ENCODE measurements around the gene JMJD8. TPM values are rescaled to one million over a fixed set of nuclear protein-coding genes. Genes with fewer than 3 reads are reported as not detected.

The JMJD8 gene
- total and polyA plus RNA-seq, 7 experiments from 2014 or later, result 26.8 to 62.1 (median 43.2) TPM

DNA sequence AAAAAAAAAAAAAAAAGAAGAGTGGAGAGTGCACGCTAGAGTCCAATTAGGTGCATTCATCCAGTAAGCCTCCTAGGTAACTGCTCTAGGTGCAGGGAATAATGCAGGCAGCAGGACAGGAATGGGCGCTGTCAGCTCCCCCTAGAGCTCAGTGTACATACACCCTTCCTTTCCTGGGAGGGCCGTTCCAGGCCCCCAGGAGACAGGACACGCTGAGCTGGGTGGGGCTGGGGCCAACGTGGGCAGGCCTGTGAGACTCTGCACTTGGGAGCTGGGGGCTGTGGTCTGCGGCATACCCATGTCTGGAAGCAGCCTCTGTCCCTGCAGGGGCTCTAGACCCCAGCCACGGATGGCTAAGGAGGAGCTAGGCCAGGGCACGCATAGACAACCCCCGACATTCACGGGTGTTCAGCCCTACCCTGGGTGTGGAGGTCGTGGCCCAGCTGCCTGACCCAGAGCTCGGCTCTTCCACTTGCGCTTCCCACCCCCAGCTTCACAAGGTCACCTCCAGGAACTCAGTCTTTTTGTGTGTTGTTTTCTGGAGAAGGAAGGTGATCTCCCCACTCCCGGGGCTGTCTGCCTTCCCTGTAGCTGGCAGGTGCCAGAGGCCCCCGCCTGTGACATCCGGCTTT lies 35.8 kb upstream of the JMJD8 start:
- Histone ChIP-seq H3K4me3 (ENCODE audit: low read length) (peak overlapping the region; percentile 62), H3K27me3 (ENCODE audit: control insufficient read depth in 2 of 2, insufficient read depth in 2 of 2, low read length in 2 of 2) (no peaks in the 10 kb centered on the region), H3K9me3 (ENCODE audit: control insufficient read depth in 2 of 3, low read length in 3 of 3) (no peaks in the 10 kb centered on the region), H3K36me3 (ENCODE audit: control insufficient read depth in 2 of 3, insufficient read depth in 3 of 3, low read length in 3 of 3) (no peaks in the 10 kb centered on the region), H3K4me1 (ENCODE audit: control insufficient read depth in 2 of 2, insufficient read depth in 2 of 2, low read length in 2 of 2) (peaks cover 17 to 25% of the 10 kb centered on the region in 2 donors), H3K27ac (ENCODE audit: low read depth, low read length) (peak overlapping the region; percentile 60)
- Mint-ChIP-seq H3K36me3 (no peaks in the 10 kb centered on the region), H3K4me1 (peaks cover 0 to 30% (median 17%) of the 10 kb centered on the region in 7 donors), H3K27me3 (peaks cover 0 to 18% (median 0%) of the 10 kb centered on the region in 5 donors), H3K27ac (peak overlapping the region in 7 of 9 donors; percentile 33 to 67 (median 53)), H3K4me3 (peak overlapping the region; percentile 72 to 92 (median 82)), H3K9me3 (no peaks in the 10 kb centered on the region)
- CTCF ChIA-PET, result interaction anchor here (0.6 to 1.5 kb wide), 4 partner anchors 9 to 65 kb away, joined by 3 to 4 read pairs (median 3); no protein-coding TSS in a partner anchor
- ATAC-seq, result no peak
- intact Hi-C loops (cut with micrococcal nuclease), result loop anchor here in 1 of 2 donors (10.0 kb wide), 1 partner anchor 255 kb away; the partner anchor contains the start of gene LMF1
- DNase-seq, result no peak
- POLR2A ChIA-PET, result interaction anchor here (0.6 to 2.2 kb wide), 11 partner anchors 9 to 1542 kb away, joined by 3 to 11 read pairs (median 3); partner anchors contain the start of genes CIAO3 and STUB1

DNA sequence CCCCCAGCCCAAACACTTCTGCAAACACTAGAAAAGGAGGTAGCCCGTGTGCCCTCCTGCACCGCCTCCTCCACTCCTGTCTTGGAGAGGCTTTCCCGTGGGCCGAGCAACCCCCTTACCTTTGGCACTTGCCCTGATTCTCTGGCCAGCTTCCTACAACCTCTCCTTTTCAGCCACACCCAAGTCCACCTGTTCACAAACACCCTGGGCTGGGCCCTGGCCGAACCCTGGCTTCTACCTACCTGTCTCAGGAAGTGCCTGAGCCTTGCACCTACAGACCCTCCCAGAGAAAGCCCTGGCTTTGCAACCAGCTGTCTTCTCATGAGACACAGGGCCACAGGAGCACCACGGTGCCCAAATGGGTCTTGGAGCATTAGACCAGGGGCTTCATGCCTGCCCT lies 34.8 kb upstream of the JMJD8 start:
- Mint-ChIP-seq H3K9me3 (no peaks in the 10 kb centered on the region), H3K4me3 (peak overlapping the region in 9 of 10 donors; percentile 27 to 87 (median 51)), H3K36me3 (no peaks in the 10 kb centered on the region), H3K27ac (peak overlapping the region in 4 of 9 donors; percentile 5 to 74 (median 58)), H3K4me1 (peaks cover 0 to 30% (median 17%) of the 10 kb centered on the region in 7 donors), H3K27me3 (peaks cover 0 to 22% (median 0%) of the 10 kb centered on the region in 5 donors)
- no peak overlapping the region for H3K27ac ChIP-seq (ENCODE audit: low read depth, low read length)
- peaks cover 17 to 25% of the 10 kb centered on the region in 2 donors for H3K4me1 ChIP-seq (ENCODE audit: control insufficient read depth in 2 of 2, insufficient read depth in 2 of 2, low read length in 2 of 2)
- DNase-seq (no peak), ATAC-seq (no peak)
- H3K9me3 ChIP-seq (ENCODE audit: control insufficient read depth in 2 of 3, low read length in 3 of 3), result no peaks in the 10 kb centered on the region
- H3K4me3 ChIP-seq (ENCODE audit: low read length), result no peak overlapping the region
- intact Hi-C loops (cut with micrococcal nuclease), result loop anchor here in 1 of 2 donors (10.0 kb wide), 1 partner anchor 256 kb away; the partner anchor contains the start of gene LMF1
- ChIA-PET POLR2A (interaction anchor here (1.1 to 1.7 kb wide), 2 partner anchors 9 to 23 kb away, joined by 5 to 11 read pairs; partner anchors contain the start of gene HAGHL), CTCF (interaction anchor here (1.5 kb wide), 1 partner anchor 8 kb away, joined by 3 read pairs; no protein-coding TSS in a partner anchor)
- no peaks in the 10 kb centered on the region for H3K27me3 ChIP-seq (ENCODE audit: control insufficient read depth in 2 of 2, insufficient read depth in 2 of 2, low read length in 2 of 2)
- no peaks in the 10 kb centered on the region for H3K36me3 ChIP-seq (ENCODE audit: control insufficient read depth in 2 of 3, insufficient read depth in 3 of 3, low read length in 3 of 3)

DNA sequence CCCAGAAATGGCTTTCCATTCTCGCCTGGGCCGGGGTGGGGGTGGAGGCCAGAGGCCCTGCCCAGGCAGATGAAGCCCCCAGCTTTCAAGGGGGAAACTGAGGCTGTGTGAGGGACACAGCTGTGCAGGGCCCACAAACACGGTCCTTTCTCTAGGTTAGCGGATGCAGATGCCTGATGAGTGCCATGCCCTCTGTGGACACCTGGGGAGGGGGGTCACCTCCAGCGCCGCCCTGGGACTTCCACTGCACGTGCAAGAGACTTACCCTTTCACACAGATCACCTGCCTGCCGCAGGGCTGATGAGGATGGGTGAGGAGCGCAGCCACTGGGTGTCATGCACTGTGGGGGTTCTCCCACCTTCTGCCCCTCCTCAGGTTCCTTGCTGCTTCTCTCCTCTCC lies 34.3 kb upstream of the JMJD8 start:
- Mint-ChIP-seq H3K27me3 (peaks cover 0 to 26% (median 0%) of the 10 kb centered on the region in 5 donors), H3K4me1 (peaks cover 0 to 30% (median 17%) of the 10 kb centered on the region in 7 donors), H3K36me3 (no peaks in the 10 kb centered on the region), H3K9me3 (no peaks in the 10 kb centered on the region), H3K4me3 (peak overlapping the region in 4 of 10 donors; percentile 51 to 87 (median 65)), H3K27ac (no peak overlapping the region)
- intact Hi-C loops (cut with micrococcal nuclease), result loop anchor here in 1 of 2 donors (10.0 kb wide), 1 partner anchor 256 kb away; the partner anchor contains the start of gene LMF1
- H3K4me1 ChIP-seq (ENCODE audit: control insufficient read depth in 2 of 2, insufficient read depth in 2 of 2, low read length in 2 of 2), result peaks cover 17 to 25% of the 10 kb centered on the region in 2 donors
- H3K9me3 ChIP-seq (ENCODE audit: control insufficient read depth in 2 of 3, low read length in 3 of 3), result no peaks in the 10 kb centered on the region
- H3K36me3 ChIP-seq (ENCODE audit: control insufficient read depth in 2 of 3, insufficient read depth in 3 of 3, low read length in 3 of 3), result no peaks in the 10 kb centered on the region
- H3K27ac ChIP-seq (ENCODE audit: low read depth, low read length), result no peak overlapping the region
- no peak for ATAC-seq
- no peaks in the 10 kb centered on the region for H3K27me3 ChIP-seq (ENCODE audit: control insufficient read depth in 2 of 2, insufficient read depth in 2 of 2, low read length in 2 of 2)
- no peak overlapping the region for H3K4me3 ChIP-seq (ENCODE audit: low read length)
- POLR2A ChIA-PET, result interaction anchor here (0.6 to 1.1 kb wide), 2 partner anchors 9 to 11 kb away, joined by 3 to 5 read pairs; partner anchors contain the start of gene HAGHL
- CTCF ChIA-PET, result no interaction called here
- DNase-seq, result no peak

DNA sequence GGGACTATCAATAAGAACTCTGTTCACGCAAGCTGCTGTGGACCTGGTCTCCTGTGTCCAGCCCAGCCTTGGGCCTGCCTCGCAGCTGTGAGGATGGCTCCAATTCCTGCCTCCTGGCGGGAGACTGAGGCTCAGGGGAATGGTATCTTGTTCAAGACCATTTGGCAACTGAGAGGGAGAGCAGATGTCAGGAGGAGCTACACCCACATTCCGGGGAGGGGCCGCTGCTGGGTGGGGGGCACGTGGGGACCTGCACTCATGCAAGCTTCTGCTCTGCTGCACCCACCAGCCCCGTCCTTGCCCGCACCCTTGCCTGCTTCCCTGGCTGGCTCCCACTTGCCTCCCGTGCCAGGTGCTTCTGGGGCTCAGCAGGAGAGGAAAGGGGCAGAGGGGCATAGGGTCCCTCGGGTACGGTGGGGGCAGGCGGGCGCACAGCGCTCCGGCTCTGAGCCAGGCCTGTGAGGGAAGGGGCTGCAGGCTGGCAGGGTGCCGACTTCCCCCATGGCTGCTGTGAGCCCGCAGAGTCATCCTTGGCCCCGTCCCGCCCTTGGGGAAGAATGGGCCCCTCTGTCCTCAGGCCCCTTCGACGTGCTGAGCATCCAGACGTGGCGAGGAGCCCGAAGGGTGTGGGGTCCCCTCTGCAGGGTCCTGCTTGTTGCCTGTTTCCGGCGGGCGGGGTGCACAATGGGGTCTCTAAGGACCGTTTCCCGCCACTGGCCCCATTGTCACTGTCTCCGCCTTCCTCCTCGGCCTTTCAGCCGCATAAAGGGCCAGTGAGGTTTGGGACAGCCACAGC lies 33.5 kb upstream of the JMJD8 start:
- Histone ChIP-seq H3K4me1 (ENCODE audit: control insufficient read depth in 2 of 2, insufficient read depth in 2 of 2, low read length in 2 of 2) (peaks cover 17 to 25% of the 10 kb centered on the region in 2 donors), H3K27me3 (ENCODE audit: control insufficient read depth in 2 of 2, insufficient read depth in 2 of 2, low read length in 2 of 2) (no peaks in the 10 kb centered on the region), H3K36me3 (ENCODE audit: control insufficient read depth in 2 of 3, insufficient read depth in 3 of 3, low read length in 3 of 3) (no peaks in the 10 kb centered on the region), H3K4me3 (ENCODE audit: low read length) (no peak overlapping the region), H3K27ac (ENCODE audit: low read depth, low read length) (no peak overlapping the region), H3K9me3 (ENCODE audit: control insufficient read depth in 2 of 3, low read length in 3 of 3) (no peaks in the 10 kb centered on the region)
- CTCF ChIA-PET, result interaction anchor here (0.9 kb wide), 2 partner anchors 8 to 15 kb away, joined by 3 read pairs; partner anchors contain the start of gene CCDC78
- H3K9me3 Mint-ChIP-seq, result no peaks in the 10 kb centered on the region
- no peak overlapping the region for H3K4me3 Mint-ChIP-seq
- intact Hi-C loops (cut with micrococcal nuclease), result loop anchor here in 1 of 2 donors (10.0 kb wide), 1 partner anchor 257 kb away; the partner anchor contains the start of gene LMF1
- DNase-seq (no peak), ATAC-seq (no peak)
- H3K27me3 Mint-ChIP-seq, result peaks cover 0 to 30% (median 3%) of the 10 kb centered on the region in 5 donors
- POLR2A ChIA-PET, result interaction anchor here (0.6 kb wide), 2 partner anchors 12 kb away, joined by 3 read pairs; no protein-coding TSS in a partner anchor
- H3K36me3 Mint-ChIP-seq, result no peaks in the 10 kb centered on the region
- peaks cover 0 to 27% (median 18%) of the 10 kb centered on the region in 7 donors for H3K4me1 Mint-ChIP-seq
- no peak overlapping the region for H3K27ac Mint-ChIP-seq

DNA sequence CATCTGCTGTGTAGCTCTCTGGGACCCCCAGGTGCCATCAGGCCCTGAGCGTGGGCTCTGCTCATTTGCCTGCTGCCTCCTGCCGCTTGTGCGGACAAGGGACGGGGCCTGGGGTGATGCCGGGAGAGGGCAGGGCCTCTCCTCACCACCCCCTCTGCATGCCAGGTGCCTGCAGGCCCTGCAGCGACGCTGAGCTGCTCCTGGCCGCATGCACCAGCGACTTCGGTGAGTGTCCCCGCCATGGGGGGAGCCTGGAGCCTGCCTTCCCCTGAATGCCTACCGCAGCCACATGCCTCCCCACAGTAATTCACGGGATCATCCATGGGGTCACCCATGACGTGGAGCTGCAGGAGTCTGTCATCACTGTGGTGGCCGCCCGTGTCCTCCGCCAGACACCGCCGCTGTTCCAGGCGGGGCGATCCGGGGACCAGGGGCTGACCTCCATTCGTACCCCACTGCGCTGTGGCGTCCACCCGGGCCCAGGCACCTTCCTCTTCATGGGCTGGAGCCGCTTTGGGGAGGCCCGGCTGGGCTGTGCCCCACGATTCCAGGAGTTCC lies 32.7 kb upstream of the JMJD8 start:
- ATAC-seq (no peak), DNase-seq (no peak)
- ChIA-PET POLR2A (interaction anchor here (0.6 to 1.5 kb wide), 4 partner anchors 13 to 1498 kb away, joined by 3 to 7 read pairs (median 4); partner anchors contain the start of gene PGP), CTCF (interaction anchor here (0.9 kb wide), 3 partner anchors 9 to 68 kb away, joined by 3 read pairs; partner anchors contain the start of gene CCDC78)
- H3K36me3 Mint-ChIP-seq, result no peaks in the 10 kb centered on the region
- H3K27ac Mint-ChIP-seq, result no peak overlapping the region
- no peaks in the 10 kb centered on the region for H3K9me3 Mint-ChIP-seq
- peaks cover 0 to 31% (median 4%) of the 10 kb centered on the region in 5 donors for H3K27me3 Mint-ChIP-seq
- no peak overlapping the region for H3K27ac ChIP-seq (ENCODE audit: low read depth, low read length)
- H3K4me3 Mint-ChIP-seq, result peak overlapping the region in 5 of 10 donors; percentile 44 to 70 (median 51)
- H3K9me3 ChIP-seq (ENCODE audit: control insufficient read depth in 2 of 3, low read length in 3 of 3), result no peaks in the 10 kb centered on the region
- H3K4me3 ChIP-seq (ENCODE audit: low read length), result no peak overlapping the region
- H3K36me3 ChIP-seq (ENCODE audit: control insufficient read depth in 2 of 3, insufficient read depth in 3 of 3, low read length in 3 of 3), result no peaks in the 10 kb centered on the region
- H3K4me1 ChIP-seq (ENCODE audit: control insufficient read depth in 2 of 2, insufficient read depth in 2 of 2, low read length in 2 of 2), result peaks cover 17 to 20% of the 10 kb centered on the region in 2 donors
- H3K27me3 ChIP-seq (ENCODE audit: control insufficient read depth in 2 of 2, insufficient read depth in 2 of 2, low read length in 2 of 2), result no peaks in the 10 kb centered on the region
- peaks cover 0 to 24% (median 17%) of the 10 kb centered on the region in 7 donors for H3K4me1 Mint-ChIP-seq
- intact Hi-C loops (cut with micrococcal nuclease), result loop anchor here in 1 of 2 donors (10.0 kb wide), 1 partner anchor 258 kb away; the partner anchor contains the start of gene LMF1

Measured in naive thymus-derived CD4-positive, alpha-beta T cell (primary cell).